ENCODE results near the gene P2RX4. TPM values are rescaled to one million over a fixed set of nuclear protein-coding genes. Genes with fewer than 3 reads are reported as not detected.

Gene P2RX4
- total RNA-seq, 1 experiment from 2014 or later = 21.0 TPM

DNA sequence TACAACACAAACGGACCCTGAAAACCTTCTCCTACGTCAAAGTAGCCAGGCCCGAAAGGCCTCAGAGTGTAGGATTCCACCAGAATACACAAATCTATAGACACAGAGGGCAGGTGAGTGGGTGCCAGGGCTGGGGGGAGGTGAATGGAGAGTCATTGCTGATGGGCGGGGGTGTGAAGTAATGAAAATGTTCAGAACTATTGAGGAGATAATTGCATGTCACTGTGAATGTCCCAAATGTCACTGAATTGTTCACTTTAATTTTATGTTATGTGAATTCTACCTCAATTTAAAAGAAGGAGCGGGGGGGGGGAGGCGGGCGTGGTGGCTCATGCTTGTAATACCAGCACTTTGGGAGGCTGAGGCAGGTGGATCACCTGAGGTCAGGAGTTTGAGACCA lies 36.0 kb downstream of the P2RX4 start:
- no peaks in the 10 kb centered on the region for H3K79me2 ChIP-seq (ENCODE audit: low read depth)
- H3K4me3 ChIP-seq = no peak overlapping the region
- TF ChIP-seq, protein P1, sequence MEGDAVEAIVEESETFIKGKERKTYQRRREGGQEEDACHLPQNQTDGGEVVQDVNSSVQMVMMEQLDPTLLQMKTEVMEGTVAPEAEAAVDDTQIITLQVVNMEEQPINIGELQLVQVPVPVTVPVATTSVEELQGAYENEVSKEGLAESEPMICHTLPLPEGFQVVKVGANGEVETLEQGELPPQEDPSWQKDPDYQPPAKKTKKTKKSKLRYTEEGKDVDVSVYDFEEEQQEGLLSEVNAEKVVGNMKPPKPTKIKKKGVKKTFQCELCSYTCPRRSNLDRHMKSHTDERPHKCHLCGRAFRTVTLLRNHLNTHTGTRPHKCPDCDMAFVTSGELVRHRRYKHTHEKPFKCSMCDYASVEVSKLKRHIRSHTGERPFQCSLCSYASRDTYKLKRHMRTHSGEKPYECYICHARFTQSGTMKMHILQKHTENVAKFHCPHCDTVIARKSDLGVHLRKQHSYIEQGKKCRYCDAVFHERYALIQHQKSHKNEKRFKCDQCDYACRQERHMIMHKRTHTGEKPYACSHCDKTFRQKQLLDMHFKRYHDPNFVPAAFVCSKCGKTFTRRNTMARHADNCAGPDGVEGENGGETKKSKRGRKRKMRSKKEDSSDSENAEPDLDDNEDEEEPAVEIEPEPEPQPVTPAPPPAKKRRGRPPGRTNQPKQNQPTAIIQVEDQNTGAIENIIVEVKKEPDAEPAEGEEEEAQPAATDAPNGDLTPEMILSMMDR (conservative IDR thresholded peaks at IDR 0.05) = no peak
- TF ChIP-seq EZH2 (IDR thresholded peaks at IDR 0.05; ENCODE audit: low read depth) = no peak
- H3K4me1 ChIP-seq (replicated peaks; ENCODE audit: insufficient read depth) = no peaks in the 10 kb centered on the region
- no peaks in the 10 kb centered on the region for H4K20me1 ChIP-seq (ENCODE audit: insufficient read depth)
- no peaks in the 10 kb centered on the region for H3K36me3 ChIP-seq (ENCODE audit: low read depth)
- no peak overlapping the region for H2AFZ ChIP-seq
- H3K9me3 ChIP-seq (ENCODE audit: insufficient read depth, low read depth) = no peaks in the 10 kb centered on the region
- H3K27me3 ChIP-seq (ENCODE audit: insufficient read depth, low read depth) = no peaks in the 10 kb centered on the region
- no peak for DNase-seq
- no peaks in the 10 kb centered on the region for H3K9me2 ChIP-seq (ENCODE audit: insufficient read depth)
- CTCF ChIA-PET = no interaction called here
- no peaks in the 10 kb centered on the region for H3F3A ChIP-seq (ENCODE audit: insufficient read depth, low read depth)
- POLR2A ChIA-PET (ENCODE audit: unreplicated experiment) = no interaction called here
- no peak overlapping the region for H3K4me2 ChIP-seq
- BruUV-seq (replicated peaks) = no TSS peak
- intact Hi-C loops (cut with micrococcal nuclease; ENCODE audit: unreplicated experiment) = no loop called here
- no peak overlapping the region for H3K27ac ChIP-seq

DNA sequence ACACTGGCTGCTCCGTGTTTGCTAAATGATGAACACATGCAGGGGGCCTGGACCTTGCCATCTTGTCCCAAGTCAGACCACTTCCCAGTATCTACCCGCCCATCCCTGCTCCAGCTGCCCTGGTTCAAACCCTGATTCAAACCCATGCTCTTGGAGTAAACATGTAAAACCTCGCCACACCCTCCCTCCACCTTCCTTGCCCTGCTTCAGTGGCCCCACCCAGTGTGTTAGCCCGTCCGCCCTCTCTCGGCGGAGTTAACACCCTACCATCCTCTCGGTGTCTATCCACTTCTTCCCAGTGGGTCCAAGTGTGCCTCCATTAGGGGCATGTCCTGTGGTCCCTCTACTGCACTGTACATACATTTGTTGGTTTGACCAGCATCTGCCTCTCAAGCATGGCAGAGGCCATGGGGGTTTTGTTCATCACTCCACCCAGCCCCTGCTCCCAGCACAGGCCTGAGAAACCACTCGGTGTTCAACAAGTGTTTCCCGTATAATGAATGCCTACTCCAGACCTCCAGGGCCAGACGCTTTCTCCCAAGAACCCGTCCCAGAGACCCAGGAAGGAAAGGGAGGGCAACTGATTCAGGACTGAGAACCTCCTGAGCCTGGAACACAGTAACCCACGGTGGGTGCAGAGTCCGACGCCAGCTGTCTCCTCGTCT lies 37.1 kb downstream of the P2RX4 start:
- Histone ChIP-seq H3K4me1 (replicated peaks; ENCODE audit: insufficient read depth) (no peaks in the 10 kb centered on the region), H3K9me2 (ENCODE audit: insufficient read depth) (no peaks in the 10 kb centered on the region), H4K20me1 (ENCODE audit: insufficient read depth) (no peaks in the 10 kb centered on the region), H3K9me3 (ENCODE audit: insufficient read depth, low read depth) (no peaks in the 10 kb centered on the region), H3K36me3 (ENCODE audit: low read depth) (no peaks in the 10 kb centered on the region), H3F3A (ENCODE audit: insufficient read depth, low read depth) (no peaks in the 10 kb centered on the region), H3K4me2 (no peak overlapping the region), H2AFZ (no peak overlapping the region), H3K27ac (no peak overlapping the region), H3K27me3 (ENCODE audit: insufficient read depth, low read depth) (no peaks in the 10 kb centered on the region), H3K79me2 (ENCODE audit: low read depth) (no peaks in the 10 kb centered on the region), H3K4me3 (no peak overlapping the region)
- BruUV-seq (replicated peaks) = no TSS peak
- POLR2A ChIA-PET (ENCODE audit: unreplicated experiment) = no interaction called here
- CTCF ChIA-PET = no interaction called here
- DNase-seq = no peak
- TF ChIP-seq, protein P1 (conservative IDR thresholded peaks at IDR 0.05) = no peak
- no peak for TF ChIP-seq EZH2 (IDR thresholded peaks at IDR 0.05; ENCODE audit: low read depth)
- intact Hi-C loops (cut with micrococcal nuclease; ENCODE audit: unreplicated experiment) = no loop called here

DNA sequence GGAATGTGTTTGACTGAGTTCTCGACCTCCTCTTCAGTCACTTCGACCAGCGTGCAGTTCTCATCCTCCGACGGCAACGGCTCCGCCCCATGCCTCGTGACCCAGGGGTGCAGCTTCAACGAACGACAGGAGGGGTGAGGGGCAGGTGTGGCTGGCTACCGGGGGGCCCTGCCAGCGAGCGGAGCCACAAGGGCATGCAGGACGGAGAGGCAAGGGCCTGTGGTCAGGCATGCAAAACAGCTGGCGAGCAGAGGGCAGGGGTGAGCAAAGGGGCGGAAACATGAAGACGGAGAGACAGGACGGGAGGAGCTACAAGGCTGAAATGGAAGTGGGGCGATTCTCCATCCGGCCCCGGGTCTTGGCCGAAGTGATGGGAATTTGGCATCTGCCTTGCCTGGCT lies 38.7 kb downstream of the P2RX4 start:
- intact Hi-C loops (cut with micrococcal nuclease; ENCODE audit: unreplicated experiment) = no loop called here
- TF ChIP-seq EZH2 (IDR thresholded peaks at IDR 0.05; ENCODE audit: low read depth) = no peak
- TF ChIP-seq, protein P1 (conservative IDR thresholded peaks at IDR 0.05) = no peak
- no peak overlapping the region for H2AFZ ChIP-seq
- H3K9me2 ChIP-seq (ENCODE audit: insufficient read depth) = no peaks in the 10 kb centered on the region
- no peaks in the 10 kb centered on the region for H3K79me2 ChIP-seq (ENCODE audit: low read depth)
- H3K4me1 ChIP-seq (replicated peaks; ENCODE audit: insufficient read depth) = no peaks in the 10 kb centered on the region
- no TSS peak for BruUV-seq (replicated peaks)
- no peak for DNase-seq
- no peak overlapping the region for H3K27ac ChIP-seq
- no peaks in the 10 kb centered on the region for H3K27me3 ChIP-seq (ENCODE audit: insufficient read depth, low read depth)
- H3K4me3 ChIP-seq = no peak overlapping the region
- CTCF ChIA-PET = no interaction called here
- no peaks in the 10 kb centered on the region for H4K20me1 ChIP-seq (ENCODE audit: insufficient read depth)
- no peaks in the 10 kb centered on the region for H3K9me3 ChIP-seq (ENCODE audit: insufficient read depth, low read depth)
- POLR2A ChIA-PET (ENCODE audit: unreplicated experiment) = no interaction called here
- no peaks in the 10 kb centered on the region for H3F3A ChIP-seq (ENCODE audit: insufficient read depth, low read depth)
- no peak overlapping the region for H3K4me2 ChIP-seq
- H3K36me3 ChIP-seq (ENCODE audit: low read depth) = no peaks in the 10 kb centered on the region

Data from PC-9 (cell line).